CD4-positive, alpha-beta T cell treated with Interleukin-2 at 100 ng/mL for 4 hours (primary cell): ENCODE data around the gene LIMD2.

Experiments used
- DNase-seq: peaks from one replicate; pipeline ENCODE4 v3.0.0-alpha.2; 2020; ENCODE audit warnings: low spot score

Gene LIMD2

DNA sequence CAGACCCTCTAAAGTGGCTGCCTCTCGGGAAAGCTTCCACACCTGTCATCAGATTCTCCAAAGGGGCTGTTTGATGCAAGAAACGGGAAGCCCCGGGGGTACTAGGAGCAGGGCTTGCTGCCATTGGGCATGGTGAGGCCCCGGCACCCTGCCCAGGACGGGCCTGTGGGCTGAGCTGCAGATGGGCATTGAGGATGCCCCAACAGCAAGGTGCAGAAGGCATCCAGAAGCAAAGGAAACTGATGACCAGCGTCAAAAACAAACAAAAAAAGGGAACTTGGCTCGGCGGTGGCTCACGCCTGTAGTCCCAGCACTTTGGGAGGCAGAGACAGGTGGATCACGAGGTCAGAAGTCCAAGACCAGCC lies 1.5 kb upstream of the LIMD2 start:
- no peak for DNase-seq

DNA sequence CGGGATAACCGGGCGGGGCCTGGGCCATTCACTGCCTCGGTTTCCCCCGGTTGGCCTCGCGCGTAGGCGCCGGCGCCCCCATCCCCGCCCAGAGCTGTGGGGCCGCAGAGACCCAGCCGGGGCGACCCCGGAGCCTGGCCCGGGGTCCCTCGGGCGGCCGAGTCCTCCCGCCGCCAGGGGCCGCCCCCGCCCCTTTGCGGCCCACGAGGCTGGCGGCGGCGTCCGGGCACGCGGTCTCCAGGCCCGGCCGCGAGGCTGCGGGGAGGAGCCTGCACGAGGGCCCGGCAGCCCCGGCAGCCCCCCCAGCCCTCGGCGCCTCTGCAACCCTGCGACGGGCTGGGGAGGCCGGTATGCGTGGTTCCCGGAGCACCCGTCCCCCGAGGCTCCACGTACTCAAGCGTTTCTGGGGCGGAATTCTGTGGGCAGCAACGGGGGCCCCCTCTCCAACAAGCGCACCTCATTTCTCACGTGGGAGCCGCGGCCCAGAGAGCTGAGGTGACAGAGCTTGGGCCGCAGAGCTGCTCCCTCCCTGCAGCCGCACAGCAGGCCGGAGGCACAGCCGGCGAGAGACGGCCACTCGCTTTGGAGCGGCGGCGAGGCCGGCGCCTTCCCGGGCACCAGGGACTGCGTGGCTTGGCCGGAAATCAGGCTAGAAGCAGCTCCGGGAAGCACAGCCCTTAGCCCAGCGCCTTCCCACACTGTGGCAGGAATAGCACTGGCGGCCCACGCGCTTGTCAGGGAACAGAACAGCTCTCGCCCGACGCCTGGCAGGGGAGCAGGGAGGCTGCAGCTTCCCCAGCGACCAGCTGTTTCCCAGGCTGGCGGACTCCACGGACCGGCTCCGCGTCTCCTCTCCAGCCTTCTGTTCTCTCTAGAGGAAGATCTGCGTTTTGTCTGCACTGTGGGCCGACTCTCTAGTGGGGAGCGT lies 867 bp upstream of the LIMD2 start:
- peak; percentile 51 for DNase-seq

DNA sequence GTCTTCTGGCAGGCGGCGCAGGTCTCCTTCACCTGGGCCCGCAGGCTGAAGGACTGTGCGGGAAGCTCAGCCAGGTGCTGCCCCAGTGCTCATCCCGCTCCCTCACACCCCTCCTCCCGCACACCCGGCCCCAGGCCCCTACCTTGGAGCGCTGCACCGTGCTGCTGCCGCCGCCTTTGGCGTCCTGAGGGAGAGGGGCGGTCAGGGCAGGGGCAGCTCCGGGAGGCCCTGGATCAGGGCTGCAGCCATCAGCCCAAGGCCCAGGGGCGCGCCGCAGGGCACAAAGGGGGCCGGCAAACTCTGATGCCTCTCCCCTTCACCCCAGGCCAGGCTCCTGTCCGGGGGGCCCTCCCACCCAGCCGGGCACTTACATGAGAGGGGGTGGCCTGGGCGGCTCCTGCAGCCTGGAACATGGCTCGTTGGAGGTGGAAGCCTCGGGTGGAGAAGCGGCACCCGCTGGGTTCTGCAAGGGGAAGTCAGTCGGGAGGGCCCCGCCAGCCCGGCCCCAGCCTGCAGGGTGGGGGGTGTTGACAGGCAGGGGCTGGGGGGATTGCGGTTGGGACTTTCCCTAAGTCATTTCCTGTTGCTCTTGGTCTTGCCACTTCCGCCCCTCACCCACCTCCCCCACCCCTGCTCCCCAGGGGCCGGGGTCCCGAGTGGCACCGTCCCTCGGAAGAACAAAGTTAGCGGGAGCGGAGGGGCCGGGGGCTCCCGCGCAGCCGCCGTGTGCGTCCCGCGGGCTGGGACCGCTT lies 863 bp downstream of the LIMD2 start:
- peak; percentile 93 for DNase-seq

DNA sequence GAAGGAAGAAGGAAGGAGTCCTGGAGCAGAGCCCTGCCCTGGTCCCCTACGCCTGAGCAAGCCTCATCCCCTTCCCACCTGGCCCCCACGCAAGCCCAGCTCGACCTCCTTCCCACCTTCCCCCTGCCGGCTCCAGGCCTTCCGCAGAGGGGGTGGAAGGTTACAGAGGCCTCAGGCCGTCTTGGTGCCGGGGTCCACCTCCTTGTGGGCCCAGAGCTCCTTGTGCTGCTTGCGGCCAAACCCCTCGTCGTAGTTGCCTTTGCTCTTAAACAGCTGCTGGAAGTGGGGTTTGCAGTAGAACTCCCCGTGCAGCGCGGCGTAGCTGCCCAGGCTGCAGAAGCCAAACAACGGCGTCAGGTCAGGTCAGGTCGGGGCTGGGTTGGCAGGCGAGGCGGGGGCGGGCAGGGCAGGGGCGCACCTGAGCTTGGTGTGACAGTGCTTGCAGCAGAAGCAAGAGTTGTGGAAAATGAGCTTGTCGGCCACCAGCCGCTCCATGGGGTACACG lies 1.5 kb downstream of the LIMD2 start:
- peak; percentile 17 for DNase-seq

DNA sequence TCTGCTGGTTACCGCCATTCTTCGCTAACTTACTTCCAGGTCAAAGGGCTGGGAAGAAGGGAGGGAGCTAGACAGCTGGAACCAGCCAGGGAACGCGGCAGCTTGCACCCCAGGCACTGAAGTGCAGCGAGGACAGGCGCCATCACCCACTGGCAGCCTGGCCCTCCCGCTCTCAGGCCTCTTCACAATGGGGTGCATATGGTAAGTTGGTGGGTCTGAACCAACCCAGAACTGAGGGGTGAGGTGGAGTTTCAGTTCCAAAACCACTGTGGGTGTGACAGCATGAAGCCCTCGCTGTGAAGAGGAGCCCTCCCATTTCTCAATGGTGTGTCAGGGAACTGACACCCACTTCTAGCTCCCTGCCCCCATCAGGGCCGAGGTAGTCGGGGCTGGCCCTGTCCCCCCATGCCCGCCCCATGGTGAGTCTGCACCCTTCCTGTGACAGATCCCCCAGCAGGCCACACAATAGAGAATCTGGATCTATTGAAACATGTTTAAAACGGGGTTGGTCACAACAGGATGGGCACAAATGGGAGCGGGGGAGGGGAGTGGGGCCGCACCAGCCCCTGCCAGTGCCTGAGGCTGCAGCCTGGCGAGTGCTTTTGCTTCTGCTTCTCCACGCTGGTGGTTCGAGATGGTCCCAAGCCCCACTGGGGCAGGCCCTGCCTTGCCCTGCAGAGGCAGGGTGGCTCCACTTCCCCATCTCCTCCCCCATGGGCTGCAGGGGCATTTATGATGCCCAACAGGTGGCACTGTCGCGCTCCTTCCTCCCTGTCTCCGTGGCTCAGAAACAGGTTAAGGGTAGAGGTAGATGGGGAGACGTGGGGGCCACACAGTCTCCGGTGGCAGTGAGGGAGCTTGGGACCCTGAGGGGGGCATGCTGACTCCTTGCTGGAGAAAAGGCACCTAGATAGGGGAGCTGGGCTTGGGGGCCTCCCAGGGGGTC lies 2.3 kb downstream of the LIMD2 start:
- DNase-seq = peak; percentile 86

DNA sequence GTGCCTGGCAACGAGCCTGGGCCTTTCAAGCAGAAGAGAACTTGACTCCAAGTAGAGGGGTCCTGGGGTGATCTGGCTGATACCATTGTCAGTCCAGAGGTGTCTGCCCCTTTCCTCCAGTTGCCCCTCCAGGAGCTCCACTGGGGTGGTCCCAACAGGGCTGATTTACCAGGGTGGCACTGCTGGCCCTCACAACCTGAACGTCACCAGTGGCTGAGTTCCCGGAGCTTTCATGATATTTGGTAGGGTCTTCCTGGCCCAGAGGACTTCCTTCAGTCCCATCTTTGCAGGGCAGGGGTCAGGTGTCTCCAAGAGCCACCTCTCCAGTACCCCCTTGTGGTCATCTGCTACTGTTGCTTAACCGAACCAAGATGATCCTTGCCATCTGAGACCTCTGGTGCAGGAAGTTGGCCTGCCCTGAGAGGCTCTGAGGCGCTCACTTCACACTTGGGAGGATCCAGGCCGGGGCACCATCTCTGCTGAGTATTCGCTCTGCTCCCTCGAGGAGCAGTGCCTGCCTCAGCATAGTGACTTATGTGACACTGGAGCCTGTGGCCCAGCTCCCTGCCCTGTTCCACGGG lies 3.5 kb downstream of the LIMD2 start:
- DNase-seq = peak; percentile 56

DNA sequence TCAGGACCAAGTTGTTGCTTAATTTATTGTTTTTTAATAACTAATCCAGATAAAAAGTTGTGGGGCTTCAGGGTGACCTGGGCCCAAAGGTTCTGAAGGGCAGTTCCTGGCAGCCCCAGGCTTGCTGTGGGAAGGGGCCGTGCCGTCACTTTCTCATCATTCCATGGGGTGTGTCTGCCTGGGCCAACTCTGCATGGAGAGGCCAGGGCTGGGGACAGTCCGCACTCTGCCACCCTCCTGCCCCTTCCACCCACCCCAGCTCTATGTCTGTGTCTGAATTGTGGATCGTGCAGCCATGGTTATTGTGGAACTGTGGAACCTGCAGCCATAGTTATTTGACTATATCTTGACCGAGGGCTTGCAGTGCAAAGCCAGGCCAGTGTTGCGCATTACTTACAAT lies 4.0 kb downstream of the LIMD2 start:
- no peak for DNase-seq

DNA sequence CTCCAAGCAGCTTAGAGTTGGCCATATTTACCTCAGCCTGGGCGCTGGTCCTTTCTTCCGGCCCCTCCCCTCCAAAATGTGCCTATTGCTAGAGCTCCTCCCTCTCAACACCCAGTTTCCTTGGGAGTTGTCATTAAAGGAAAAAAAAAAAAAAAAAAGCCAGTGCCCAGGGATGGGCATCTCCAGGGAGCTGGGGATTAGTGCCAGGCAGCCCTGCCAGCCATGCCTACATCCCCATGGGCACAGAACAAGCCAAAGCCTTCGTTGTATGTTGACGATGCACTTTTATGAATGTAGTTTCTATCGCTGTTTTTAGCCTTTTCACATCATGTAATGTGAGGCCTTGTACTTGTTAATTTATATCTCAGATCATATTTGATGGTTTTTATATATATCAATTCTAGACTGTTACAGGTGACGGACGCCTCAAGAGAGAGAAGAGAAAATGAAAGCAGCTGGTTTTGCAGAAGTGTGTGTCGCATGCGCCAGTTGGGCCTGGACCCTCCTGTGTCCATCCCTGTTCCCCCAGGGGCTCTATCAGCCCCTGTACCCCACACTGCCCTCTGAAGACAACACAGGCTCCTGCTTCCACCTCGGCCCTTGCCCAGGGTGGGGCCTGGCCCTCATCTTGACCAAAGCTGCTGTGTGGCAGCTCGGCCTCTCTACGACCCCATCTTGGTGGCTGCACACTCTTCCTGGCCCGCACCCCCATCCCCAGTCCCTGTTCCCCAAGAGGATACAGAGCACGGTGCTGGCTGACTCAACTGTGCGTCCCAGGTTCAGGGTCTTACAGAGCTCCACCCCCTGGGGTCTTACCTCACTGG lies 4.8 kb downstream of the LIMD2 start:
- peak; percentile 22 for DNase-seq

DNA sequence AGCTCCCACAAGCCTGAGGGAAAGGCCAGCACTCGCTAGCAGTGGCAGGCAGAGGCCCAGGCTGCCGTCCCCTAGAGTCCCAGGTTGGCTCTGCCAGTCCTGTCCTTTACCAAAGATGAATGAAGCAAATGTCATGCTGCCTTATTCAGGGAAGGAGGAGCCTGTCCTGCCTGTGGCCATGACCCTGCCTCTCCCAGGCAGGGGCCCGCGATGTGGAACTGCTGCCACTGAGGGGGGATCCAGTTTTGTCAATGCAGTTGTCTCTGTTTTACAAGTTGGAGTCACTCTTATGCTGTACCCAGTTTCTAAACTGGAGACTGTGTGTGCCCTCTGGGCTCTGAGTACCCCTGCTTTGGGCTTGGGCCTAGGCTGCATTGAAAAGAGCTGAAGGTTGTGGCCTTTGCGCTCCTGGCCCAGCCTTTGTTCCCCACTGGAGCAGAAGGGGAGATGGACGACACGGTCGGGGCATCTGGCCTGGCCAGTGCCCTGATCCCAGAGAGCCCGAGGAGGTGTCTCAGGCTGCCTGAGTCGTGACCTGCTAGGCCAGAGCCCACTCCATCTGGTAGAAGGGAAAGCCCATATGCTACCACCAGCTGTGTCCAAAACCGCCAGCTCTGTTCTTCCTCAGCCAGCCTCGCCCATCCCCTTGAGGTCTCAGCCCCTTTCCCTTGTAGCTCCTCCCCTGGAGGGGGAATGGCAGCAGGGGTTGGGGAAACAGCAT lies 5.5 kb downstream of the LIMD2 start:
- DNase-seq = peak; percentile 29

DNA sequence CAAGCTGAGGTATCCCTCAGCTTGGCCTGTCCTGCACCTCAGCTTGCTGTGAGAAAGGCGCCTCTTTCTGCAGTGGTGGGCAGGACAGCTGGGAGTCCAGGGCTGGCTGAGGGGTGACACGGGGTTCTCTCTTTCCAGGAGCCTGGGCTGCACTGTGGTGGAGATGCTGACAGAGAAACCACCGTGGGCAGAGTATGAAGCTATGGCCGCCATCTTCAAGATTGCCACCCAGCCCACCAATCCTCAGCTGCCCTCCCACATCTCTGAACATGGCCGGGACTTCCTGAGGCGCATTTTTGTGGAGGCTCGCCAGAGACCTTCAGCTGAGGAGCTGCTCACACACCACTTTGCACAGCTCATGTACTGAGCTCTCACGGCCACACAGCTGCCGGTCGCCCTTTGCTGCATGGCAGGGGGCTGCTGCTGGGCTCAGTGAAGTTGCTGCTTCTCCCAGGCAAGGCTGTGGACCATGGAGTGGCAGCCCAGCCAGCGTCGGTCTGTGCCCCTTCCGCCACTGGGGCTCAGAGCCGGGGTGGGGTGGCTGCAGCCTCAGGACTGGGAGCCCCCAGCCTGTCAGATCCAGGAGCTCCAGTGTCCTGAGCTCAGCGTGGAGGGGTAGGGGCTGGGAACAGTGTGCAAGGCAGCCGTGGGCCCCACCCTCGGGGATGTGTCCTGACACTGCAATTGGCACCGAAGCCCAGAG lies 6.4 kb downstream of the LIMD2 start:
- no peak for DNase-seq

DNA sequence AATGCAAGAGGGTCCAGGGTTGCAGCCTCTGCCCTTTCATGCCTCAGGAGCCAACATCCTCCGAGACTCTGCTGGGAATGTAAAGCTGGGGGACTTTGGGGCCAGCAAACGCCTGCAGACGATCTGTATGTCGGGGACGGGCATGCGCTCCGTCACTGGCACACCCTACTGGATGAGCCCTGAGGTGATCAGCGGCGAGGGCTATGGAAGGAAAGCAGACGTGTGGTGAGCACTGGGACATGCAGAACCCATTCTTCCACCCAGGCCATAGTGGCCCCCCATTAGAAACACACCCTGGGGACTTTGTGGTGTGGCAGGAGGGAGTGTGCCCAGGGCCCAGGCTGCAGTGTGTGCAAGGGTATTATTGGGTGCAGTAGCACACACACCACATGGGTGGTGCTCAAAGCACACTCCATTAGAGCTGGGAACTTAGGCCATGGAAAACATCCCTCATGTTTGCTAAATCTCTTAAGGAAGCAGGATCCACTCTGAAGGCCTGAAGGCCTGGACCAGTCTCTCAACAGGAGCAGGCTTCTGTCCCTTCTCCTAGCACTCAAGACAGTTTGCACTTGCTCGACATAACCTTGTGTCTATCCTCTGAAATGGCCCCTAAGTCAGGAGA lies 7.6 kb downstream of the LIMD2 start:
- no peak for DNase-seq

DNA sequence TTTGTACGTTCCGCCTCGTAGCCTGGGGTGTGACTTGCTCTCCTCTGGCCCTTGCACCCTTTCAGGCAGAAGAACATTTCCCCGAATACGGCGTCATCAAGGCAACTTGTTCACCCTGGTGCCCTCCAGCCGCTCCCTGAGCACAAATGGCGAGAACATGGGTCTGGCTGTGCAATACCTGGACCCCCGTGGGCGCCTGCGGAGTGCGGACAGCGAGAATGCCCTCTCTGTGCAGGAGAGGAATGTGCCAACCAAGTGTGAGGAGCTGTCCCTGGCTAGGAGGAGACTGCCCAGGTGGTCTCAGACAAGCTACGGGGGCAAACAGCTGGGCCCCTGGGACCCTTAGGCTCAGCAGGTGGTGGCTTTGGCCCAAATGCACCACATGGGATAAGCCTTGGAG lies 10.4 kb downstream of the LIMD2 start:
- DNase-seq = no peak

DNA sequence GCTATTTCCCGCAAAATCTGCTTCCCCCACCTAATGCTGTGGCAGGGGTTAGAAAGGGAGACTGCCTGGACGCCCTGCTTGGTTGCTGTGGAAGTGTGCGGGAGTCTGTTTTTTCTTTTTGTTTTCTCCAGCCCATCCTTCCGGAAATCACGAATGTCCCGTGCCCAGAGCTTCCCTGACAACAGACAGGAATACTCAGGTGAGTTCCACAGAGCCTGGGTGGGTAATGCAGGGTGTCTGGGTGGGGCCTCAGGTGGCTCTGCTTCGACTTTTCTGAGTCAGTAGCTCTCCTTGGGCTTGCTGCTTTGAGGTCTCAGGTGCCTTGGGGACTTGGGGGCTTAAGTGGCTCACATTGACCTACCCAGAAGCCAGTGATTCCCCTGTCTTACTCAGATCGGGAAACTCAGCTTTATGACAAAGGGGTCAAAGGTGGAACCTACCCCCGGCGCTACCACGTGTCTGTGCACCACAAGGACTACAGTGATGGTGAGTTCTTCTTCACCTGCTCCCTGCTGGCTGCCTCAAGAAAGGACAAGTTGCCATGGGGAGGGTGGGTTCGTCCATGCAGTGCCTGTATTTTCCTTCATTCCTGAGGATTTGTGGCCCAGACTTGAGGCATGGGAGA lies 11.4 kb downstream of the LIMD2 start:
- DNase-seq = no peak

DNA sequence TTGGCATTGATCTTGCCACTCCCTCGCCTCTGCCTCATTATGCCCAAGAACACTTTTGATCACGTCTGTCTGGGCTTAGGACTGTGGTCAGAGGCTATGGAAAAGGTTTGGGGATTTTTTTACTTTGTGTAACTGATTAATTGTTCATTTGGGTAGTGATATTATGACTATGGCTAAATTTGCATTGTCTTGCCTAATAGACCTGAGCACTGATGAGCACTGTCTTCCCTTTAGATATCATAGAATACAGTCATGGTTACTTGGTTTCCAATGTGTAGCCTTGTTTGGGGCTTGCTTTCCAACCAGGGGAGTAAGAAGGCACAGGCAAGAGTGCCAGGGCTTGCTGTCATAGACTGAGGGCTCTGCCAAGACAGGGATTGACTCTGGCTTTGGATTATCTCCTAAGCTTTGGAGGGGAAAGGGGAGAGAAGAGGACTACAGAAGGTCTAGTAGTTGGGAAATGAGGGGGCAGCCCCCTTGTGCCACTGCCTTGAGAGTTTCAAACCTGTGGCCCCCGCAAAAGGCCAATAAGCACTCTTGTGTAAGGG lies 13.7 kb downstream of the LIMD2 start:
- DNase-seq = no peak

DNA sequence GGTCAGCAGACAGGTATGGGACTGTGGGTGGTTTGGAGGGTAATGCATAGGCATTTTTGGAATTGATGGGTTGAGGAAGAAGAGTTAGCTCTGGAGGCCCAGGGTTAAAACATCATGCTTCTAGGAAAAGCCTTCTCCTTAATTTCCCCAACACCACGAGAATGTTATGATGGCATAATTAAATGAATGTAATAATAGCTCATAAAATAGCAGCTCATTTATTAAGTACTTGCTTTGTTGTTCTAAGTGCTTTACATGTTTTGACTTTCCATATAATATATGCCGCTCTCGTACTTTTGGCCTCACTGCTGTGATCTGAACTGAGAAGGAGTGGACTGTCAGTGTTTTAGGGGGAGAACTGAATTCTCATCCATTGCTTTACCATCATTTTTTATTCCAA lies 14.3 kb downstream of the LIMD2 start:
- DNase-seq = no peak

DNA sequence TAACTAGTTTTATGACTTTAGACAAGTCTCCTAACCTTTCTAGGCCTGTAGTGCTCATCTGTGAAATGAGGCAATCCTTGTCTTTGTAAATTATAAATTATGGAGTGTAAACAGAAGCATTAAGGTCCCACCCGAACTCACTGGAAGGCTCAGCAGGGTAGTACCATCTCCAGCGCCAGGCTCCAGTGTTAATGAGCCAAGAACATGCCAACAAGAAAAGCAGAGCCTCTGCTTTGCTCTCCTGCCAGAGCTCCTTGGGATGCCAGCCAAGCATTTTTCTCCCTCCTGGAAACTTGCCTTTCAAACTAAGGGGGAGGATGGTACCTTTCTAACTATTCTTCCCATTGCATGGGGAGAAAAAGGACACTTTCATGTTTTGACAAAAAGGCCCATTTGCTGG lies 14.9 kb downstream of the LIMD2 start:
- no peak for DNase-seq

DNA sequence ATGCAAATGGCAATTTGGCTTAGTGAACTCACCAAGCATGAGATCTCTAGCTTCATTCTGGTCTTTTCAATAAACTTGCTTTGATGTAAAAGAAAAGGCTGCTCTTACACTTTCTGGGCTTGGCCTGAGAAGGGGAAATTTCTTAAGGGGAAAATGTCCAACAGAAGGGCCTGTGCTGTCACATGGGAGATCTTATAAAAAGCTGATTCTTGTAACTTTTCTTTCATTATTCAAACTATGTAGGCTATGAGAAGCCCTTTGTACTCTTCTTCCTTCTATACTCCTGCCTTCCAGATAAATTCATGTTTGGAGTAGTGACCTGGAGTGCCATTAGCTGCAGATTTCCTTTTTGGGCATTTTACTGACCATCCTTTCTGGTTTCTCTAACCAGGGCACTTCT lies 16.9 kb downstream of the LIMD2 start:
- DNase-seq = no peak

DNA sequence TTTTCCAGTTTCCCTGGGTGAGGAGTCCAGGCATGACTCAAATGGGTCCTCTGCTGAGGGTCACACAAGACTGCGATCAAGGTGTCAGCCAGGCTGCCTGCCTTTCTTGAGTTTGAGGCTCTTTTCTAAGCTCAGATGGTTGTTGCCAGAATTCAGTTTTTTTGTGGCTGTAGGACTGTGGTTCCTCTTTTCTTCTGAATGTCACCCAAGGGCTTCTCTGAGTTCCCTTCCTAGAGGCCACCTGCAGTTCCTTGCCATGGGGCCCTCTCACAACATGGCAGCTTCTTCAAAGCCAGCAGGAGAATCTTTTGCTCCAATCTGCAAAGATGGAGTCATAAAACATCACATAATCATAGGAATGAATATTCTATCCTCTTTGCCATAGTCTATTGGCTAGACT lies 17.5 kb downstream of the LIMD2 start:
- no peak for DNase-seq
